ENCODE data around the gene EPGN.

Gene EPGN

GRCh38 chr4:74365761-74366160 is 57.5 kb downstream of the EPGN start:
- ChIA-PET POLR2A (no interaction called here), CTCF (interaction anchor here (1.3 kb wide), 1 partner anchor 10 kb away, joined by 3 read pairs; no protein-coding TSS in a partner anchor)
- DNase-seq (ENCODE audit: extremely low spot score), result no peak
- TF ChIP-seq, protein P1, sequence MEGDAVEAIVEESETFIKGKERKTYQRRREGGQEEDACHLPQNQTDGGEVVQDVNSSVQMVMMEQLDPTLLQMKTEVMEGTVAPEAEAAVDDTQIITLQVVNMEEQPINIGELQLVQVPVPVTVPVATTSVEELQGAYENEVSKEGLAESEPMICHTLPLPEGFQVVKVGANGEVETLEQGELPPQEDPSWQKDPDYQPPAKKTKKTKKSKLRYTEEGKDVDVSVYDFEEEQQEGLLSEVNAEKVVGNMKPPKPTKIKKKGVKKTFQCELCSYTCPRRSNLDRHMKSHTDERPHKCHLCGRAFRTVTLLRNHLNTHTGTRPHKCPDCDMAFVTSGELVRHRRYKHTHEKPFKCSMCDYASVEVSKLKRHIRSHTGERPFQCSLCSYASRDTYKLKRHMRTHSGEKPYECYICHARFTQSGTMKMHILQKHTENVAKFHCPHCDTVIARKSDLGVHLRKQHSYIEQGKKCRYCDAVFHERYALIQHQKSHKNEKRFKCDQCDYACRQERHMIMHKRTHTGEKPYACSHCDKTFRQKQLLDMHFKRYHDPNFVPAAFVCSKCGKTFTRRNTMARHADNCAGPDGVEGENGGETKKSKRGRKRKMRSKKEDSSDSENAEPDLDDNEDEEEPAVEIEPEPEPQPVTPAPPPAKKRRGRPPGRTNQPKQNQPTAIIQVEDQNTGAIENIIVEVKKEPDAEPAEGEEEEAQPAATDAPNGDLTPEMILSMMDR (IDR thresholded peaks at IDR 0.05; ENCODE audit: control extremely low read depth, extremely low read depth, low read depth, missing control alignments), result no peak

Data from GM10248 (cell line).